Neural cell (in vitro differentiated cells): Measurements from ENCODE around the gene PFN3. TPM values are rescaled to one million over a fixed set of nuclear protein-coding genes. Genes with fewer than 3 reads are reported as not detected.

Experiments used
- H2AFZ ChIP-seq: fragments of 200-600, 300-800 bp; sonication (generic), shearing (Covaris generic); 2 replicates; pipeline ENCODE4 v1.6.0; 2014; ENCODE audit warnings: low read depth, mild to moderate bottlenecking, antibody characterized with exemption, low read length, moderate library complexity
- H3F3A ChIP-seq: fragments of 200-600 bp; shearing (Covaris generic); 2 replicates; pipeline ENCODE4 v1.6.1; 2016; ENCODE audit warnings: mild to moderate bottlenecking, moderate library complexity, mixed read lengths, antibody characterized with exemption, low read length; ENCODE audit not compliant: insufficient read depth, poor library complexity, severe bottlenecking
- H3K27ac ChIP-seq: fragments of 200-600, 300-800 bp; sonication (generic), shearing (Covaris generic); 2 replicates; pipeline ENCODE4 v1.5.1; 2014; ENCODE audit warnings: mild to moderate bottlenecking, low read length, moderate library complexity
- H3K27me3 ChIP-seq: fragments of 300-800, 200-600 bp; sonication (generic), shearing (Covaris generic); 2 replicates; pipeline ENCODE4 v1.6.0; 2014; ENCODE audit warnings: mild to moderate bottlenecking, low read depth, low read length, moderate library complexity; ENCODE audit not compliant: insufficient read depth
- H3K36me3 ChIP-seq: fragments of 300-800, 200-600 bp; sonication (generic), shearing (Covaris generic); 2 replicates; pipeline ENCODE4 v1.5.1; 2014; ENCODE audit warnings: mild to moderate bottlenecking, antibody characterized with exemption, low read length, moderate library complexity; ENCODE audit not compliant: insufficient read depth
- H3K4me2 ChIP-seq: fragments of 300-800, 200-600 bp; sonication (generic), shearing (Covaris generic); 2 replicates; pipeline ENCODE4 v1.6.0; 2014; ENCODE audit warnings: mild to moderate bottlenecking, low read length
- H3K4me3 ChIP-seq: fragments of 300-800, 200-600 bp; sonication (generic), shearing (Covaris generic); 2 replicates; pipeline ENCODE4 v1.5.1; 2014; ENCODE audit warnings: mild to moderate bottlenecking, low read length, moderate library complexity
- H3K79me2 ChIP-seq: fragments of 200-600 bp; shearing (Covaris generic); replicated peaks from 2 replicates; pipeline ENCODE4 v1.6.0; 2014; ENCODE audit warnings: mild to moderate bottlenecking, low read length, moderate library complexity; ENCODE audit not compliant: insufficient read depth
- H3K9ac ChIP-seq: fragments of 300-800, 200-600 bp; sonication (generic), shearing (Covaris generic); 2 replicates; pipeline ENCODE4 v1.6.1; 2016; ENCODE audit warnings: mild to moderate bottlenecking, low read length, mixed read lengths
- H3K9me2 ChIP-seq: fragments of 200-600 bp; shearing (Covaris generic); 2 replicates; pipeline ENCODE4 v1.6.1; 2016; ENCODE audit warnings: mild to moderate bottlenecking, low read length, mixed read lengths; ENCODE audit not compliant: insufficient read depth
- H3K9me3 ChIP-seq: fragments of 200-600, 300-800 bp; sonication (generic), shearing (Covaris generic); 2 replicates; pipeline ENCODE4 v1.6.1; 2016; ENCODE audit warnings: mild to moderate bottlenecking, mixed run types, low read length, moderate library complexity, mixed read lengths
- H4K20me1 ChIP-seq: fragments of 200-600 bp; shearing (Covaris generic); 2 replicates; pipeline ENCODE4 v1.6.1; 2016; ENCODE audit warnings: mild to moderate bottlenecking, mixed run types; ENCODE audit not compliant: insufficient read depth
- CTCF ChIP-seq: fragments of 450-650 bp; IDR thresholded peaks from 2 replicates; pipeline ENCODE4 v1.5.1; 2014; ENCODE audit warnings: antibody characterized with exemption, mild to moderate bottlenecking, moderate library complexity; ENCODE audit not compliant: poor library complexity, severe bottlenecking
- EP300 ChIP-seq: fragments of 450-650 bp; conservative IDR thresholded peaks from 2 replicates; pipeline ENCODE4 v1.6.1; 2014; ENCODE audit warnings: antibody characterized with exemption, mild to moderate bottlenecking, moderate library complexity; ENCODE audit not compliant: poor library complexity, severe bottlenecking
- EZH2 ChIP-seq: fragments of 200-600, 300-800 bp; shearing (Covaris generic), sonication (generic); IDR thresholded peaks from 2 replicates; pipeline ENCODE4 v1.6.1; 2014; ENCODE audit warnings: antibody characterized with exemption, low read length, borderline replicate concordance, mild to moderate bottlenecking; ENCODE audit not compliant: insufficient read depth, poor library complexity, severe bottlenecking
- MXI1 ChIP-seq: fragments of 450-650 bp; conservative IDR thresholded peaks from 2 replicates; pipeline ENCODE4 v1.6.1; 2014; ENCODE audit warnings: antibody characterized with exemption, mild to moderate bottlenecking; ENCODE audit not compliant: poor library complexity, severe bottlenecking
- POLR2AphosphoS5 ChIP-seq: IDR thresholded peaks from 2 replicates; pipeline ENCODE4 v1.6.1; 2012
- RAD21 ChIP-seq: fragments of 450-650 bp; conservative IDR thresholded peaks from 2 replicates; pipeline ENCODE4 v1.6.1; 2014; ENCODE audit warnings: antibody characterized with exemption, mild to moderate bottlenecking, moderate library complexity
- REST ChIP-seq: IDR thresholded peaks from 2 replicates; pipeline ENCODE4 v1.6.1; 2012; ENCODE audit warnings: borderline replicate concordance
- SMC3 ChIP-seq: fragments of 450-650 bp; conservative IDR thresholded peaks from 2 replicates; pipeline ENCODE4 v1.6.1; 2014; ENCODE audit warnings: antibody characterized with exemption, mild to moderate bottlenecking, moderate library complexity; ENCODE audit not compliant: poor library complexity
- TAF1 ChIP-seq: IDR thresholded peaks from 2 replicates; pipeline ENCODE4 v1.6.1; 2012; ENCODE audit warnings: low read depth
- polyA plus RNA-seq: library from polyadenylated mRNA; depleted of rRNA; stranded (reverse); fragments of >200 nt; gene quantifications from 2 replicates; pipeline ENCODE4 v1.2.3, GENCODE V29; 2014

The PFN3 gene
- polyA plus RNA-seq, 1 donor from 2014 or later = not detected

- Histone ChIP-seq H3K79me2 (peaks cover 18% of the 10 kb centered on the region), H3K9me2 (no peaks in the 10 kb centered on the region), H4K20me1 (no peaks in the 10 kb centered on the region), H2AFZ (no peak overlapping the region), H3K27ac (no peak overlapping the region), H3K9ac (no peak overlapping the region), H3K4me2 (no peak overlapping the region), H3K4me3 (no peak overlapping the region), H3K27me3 (no peaks in the 10 kb centered on the region), H3K36me3 (no peaks in the 10 kb centered on the region), H3F3A (no peaks in the 10 kb centered on the region), H3K9me3 (no peaks in the 10 kb centered on the region)
- TF ChIP-seq EZH2 (no peak), POLR2AphosphoS5 (no peak), EP300 (no peak), RAD21 (no peak), MXI1 (no peak), SMC3 (no peak), TAF1 (no peak), REST (no peak), CTCF (no peak)
Measured at GRCh38 chr5:177431317-177432142, 31.1 kb upstream of the PFN3 start.

GRCh38 chr5:177430972-177431316 is 30.5 kb upstream of the PFN3 start:
- no peak overlapping the region for H3K9ac ChIP-seq
- H3K79me2 ChIP-seq = peaks cover 18% of the 10 kb centered on the region
- H3K9me3 ChIP-seq = no peaks in the 10 kb centered on the region
- no peak for TF ChIP-seq POLR2AphosphoS5
- no peak for TF ChIP-seq RAD21
- TF ChIP-seq SMC3 = no peak
- TF ChIP-seq CTCF = no peak
- no peak for TF ChIP-seq REST
- no peak for TF ChIP-seq MXI1
- TF ChIP-seq EZH2 = no peak
- no peak for TF ChIP-seq EP300
- H3K36me3 ChIP-seq = no peaks in the 10 kb centered on the region
- H3K27ac ChIP-seq = no peak overlapping the region
- no peaks in the 10 kb centered on the region for H4K20me1 ChIP-seq
- H3F3A ChIP-seq = no peaks in the 10 kb centered on the region
- H2AFZ ChIP-seq = no peak overlapping the region
- H3K27me3 ChIP-seq = no peaks in the 10 kb centered on the region
- no peaks in the 10 kb centered on the region for H3K9me2 ChIP-seq
- no peak overlapping the region for H3K4me3 ChIP-seq
- H3K4me2 ChIP-seq = no peak overlapping the region
